ENCODE data around the gene COL6A3. TPM values are rescaled to one million over a fixed set of nuclear protein-coding genes. Genes with fewer than 3 reads are reported as not detected.
A peak's percentile ranks its signal among the peaks of the same experiment; 100 is the strongest.

The COL6A3 gene
- total RNA-seq, 1 experiment from 2014 or later: 0.07 TPM

DNA sequence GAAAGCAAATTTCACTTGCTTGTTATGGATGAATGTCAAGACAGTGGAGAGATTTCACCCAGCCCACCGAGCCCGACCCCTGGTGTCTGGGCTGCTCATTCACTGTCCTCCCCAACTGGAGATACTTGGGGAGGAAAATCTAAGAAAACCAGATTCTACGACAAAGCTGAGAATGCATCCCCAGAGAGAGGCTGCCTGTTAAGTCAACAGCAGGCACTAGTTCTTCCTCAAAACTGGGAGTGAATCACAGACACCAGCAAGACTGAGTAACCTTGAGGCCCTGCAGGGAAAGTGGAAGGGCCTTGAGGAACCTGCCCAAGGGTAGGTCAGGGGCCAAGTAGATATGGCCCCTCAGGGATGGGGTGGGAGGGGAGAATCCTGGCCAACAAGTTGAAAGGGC lies 38.9 kb upstream of the COL6A3 start:
- H3K36me3 ChIP-seq (ENCODE audit: insufficient read depth, low read length): no peaks in the 10 kb centered on the region
- no peaks in the 10 kb centered on the region for H3K27me3 ChIP-seq (ENCODE audit: low read length)
- no peaks in the 10 kb centered on the region for H3K4me1 ChIP-seq (ENCODE audit: low read length)
- H3K79me2 ChIP-seq (ENCODE audit: low read length): no peaks in the 10 kb centered on the region
- no peak overlapping the region for H3K9ac ChIP-seq (ENCODE audit: low read length)
- no peaks in the 10 kb centered on the region for H3K9me3 ChIP-seq (ENCODE audit: low read length)
- H3K9me2 ChIP-seq (replicated peaks; ENCODE audit: insufficient read depth, low read length): no peaks in the 10 kb centered on the region
- DNase-seq: peak; percentile 10
- no peak overlapping the region for H2AFZ ChIP-seq (ENCODE audit: low read length)
- H3K4me2 ChIP-seq (ENCODE audit: low read depth, low read length, poor library complexity, severe bottlenecking): no peak overlapping the region
- no peaks in the 10 kb centered on the region for H4K20me1 ChIP-seq (ENCODE audit: insufficient read depth, low read depth, low read length)
- no peak overlapping the region for H3K27ac ChIP-seq (ENCODE audit: low read length)
- no peak overlapping the region for H3K4me3 ChIP-seq (ENCODE audit: low read length)

DNA sequence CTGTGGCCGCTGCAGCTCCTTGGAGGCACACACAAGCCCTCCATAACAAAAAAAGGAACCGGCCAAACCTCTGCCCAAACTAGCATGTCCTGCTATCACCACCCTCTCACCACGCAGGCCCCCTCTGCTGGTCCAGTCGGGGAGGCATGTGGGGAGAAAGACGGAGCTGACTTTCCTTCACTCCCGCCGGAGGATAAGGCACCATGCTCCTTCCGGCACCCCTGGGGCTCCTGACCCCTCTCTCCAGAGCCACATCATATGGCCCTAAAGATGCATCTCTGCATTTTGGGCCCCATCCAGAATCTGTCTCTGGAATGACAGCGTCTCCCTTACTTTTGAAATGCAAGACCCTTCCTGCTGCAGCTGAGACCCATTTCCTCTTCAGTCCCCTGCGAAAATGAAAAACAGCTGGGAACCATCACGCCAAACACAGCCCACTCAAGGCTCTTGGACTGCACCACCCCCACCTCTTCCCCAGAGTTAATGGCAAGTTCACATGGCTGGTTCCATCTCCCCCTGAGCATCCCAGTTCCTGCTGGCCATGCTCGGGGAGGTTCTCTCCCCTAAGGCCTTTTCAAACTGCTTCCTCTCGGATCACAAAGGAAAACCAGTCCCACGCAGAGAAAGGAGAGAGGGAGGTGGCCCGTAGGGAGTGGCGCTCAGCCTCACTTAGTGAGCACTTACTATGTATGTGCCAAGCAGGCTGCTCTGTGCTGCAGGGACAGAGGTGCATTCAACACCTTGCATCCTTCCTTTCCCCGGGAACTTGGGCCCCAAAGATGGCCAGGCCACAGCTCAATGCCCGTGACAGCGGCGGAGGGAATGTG lies 37.9 kb upstream of the COL6A3 start:
- Histone ChIP-seq H2AFZ (ENCODE audit: low read length) (no peak overlapping the region), H3K27me3 (ENCODE audit: low read length) (no peaks in the 10 kb centered on the region), H3K9me3 (ENCODE audit: low read length) (no peaks in the 10 kb centered on the region), H3K9me2 (replicated peaks; ENCODE audit: insufficient read depth, low read length) (no peaks in the 10 kb centered on the region), H3K4me3 (ENCODE audit: low read length) (no peak overlapping the region), H3K4me1 (ENCODE audit: low read length) (no peaks in the 10 kb centered on the region), H3K36me3 (ENCODE audit: insufficient read depth, low read length) (no peaks in the 10 kb centered on the region), H4K20me1 (ENCODE audit: insufficient read depth, low read depth, low read length) (no peaks in the 10 kb centered on the region), H3K79me2 (ENCODE audit: low read length) (no peaks in the 10 kb centered on the region), H3K27ac (ENCODE audit: low read length) (no peak overlapping the region), H3K9ac (ENCODE audit: low read length) (no peak overlapping the region), H3K4me2 (ENCODE audit: low read depth, low read length, poor library complexity, severe bottlenecking) (no peak overlapping the region)
- peak; percentile 11 for DNase-seq

DNA sequence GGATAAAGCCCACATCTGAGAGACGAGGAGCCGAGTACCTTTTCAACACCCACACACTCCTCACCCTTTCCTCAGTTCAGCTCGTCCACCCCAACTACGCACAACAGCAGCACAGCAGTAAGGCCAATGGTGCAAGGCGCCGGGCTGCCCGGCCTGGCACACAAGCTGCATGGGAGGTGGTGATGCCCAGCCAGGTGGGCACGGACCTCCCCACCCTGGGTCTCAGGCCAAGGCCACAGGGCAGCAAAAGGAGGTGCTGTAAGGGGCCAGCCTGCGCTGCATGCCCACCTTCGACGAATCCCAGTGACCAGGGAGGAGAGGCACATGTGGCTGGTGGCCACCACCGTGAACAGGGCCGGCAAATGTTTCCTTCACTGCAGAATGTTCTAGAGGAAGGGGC lies 36.6 kb upstream of the COL6A3 start:
- H3K27ac ChIP-seq (ENCODE audit: low read length): no peak overlapping the region
- no peaks in the 10 kb centered on the region for H3K36me3 ChIP-seq (ENCODE audit: insufficient read depth, low read length)
- H3K4me3 ChIP-seq (ENCODE audit: low read length): no peak overlapping the region
- H3K9me2 ChIP-seq (replicated peaks; ENCODE audit: insufficient read depth, low read length): no peaks in the 10 kb centered on the region
- H3K4me1 ChIP-seq (ENCODE audit: low read length): no peaks in the 10 kb centered on the region
- H3K9ac ChIP-seq (ENCODE audit: low read length): no peak overlapping the region
- no peak overlapping the region for H3K4me2 ChIP-seq (ENCODE audit: low read depth, low read length, poor library complexity, severe bottlenecking)
- H2AFZ ChIP-seq (ENCODE audit: low read length): no peak overlapping the region
- H4K20me1 ChIP-seq (ENCODE audit: insufficient read depth, low read depth, low read length): no peaks in the 10 kb centered on the region
- DNase-seq: peak; percentile 15
- H3K9me3 ChIP-seq (ENCODE audit: low read length): no peaks in the 10 kb centered on the region
- H3K27me3 ChIP-seq (ENCODE audit: low read length): no peaks in the 10 kb centered on the region
- no peaks in the 10 kb centered on the region for H3K79me2 ChIP-seq (ENCODE audit: low read length)

DNA sequence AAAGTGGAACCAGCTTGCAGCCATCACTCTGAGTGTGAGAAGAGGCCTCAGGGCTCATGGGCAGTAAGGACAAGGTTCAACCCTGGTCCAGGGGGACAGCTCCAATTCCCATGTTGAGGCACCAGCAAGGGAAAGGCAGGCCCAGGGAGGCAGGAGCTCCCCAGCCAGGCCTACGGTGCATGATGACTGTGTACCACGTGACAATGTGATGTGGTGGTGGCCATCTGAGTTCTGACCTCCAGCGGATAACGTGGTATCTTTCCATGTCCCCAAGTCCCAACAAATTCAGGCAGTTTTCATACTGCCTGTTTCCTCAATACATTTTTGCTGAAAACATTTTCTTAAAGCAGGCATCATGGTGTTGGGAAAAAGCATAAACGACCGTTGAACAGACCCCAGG lies 36.1 kb upstream of the COL6A3 start:
- H3K36me3 ChIP-seq (ENCODE audit: insufficient read depth, low read length): no peaks in the 10 kb centered on the region
- no peak overlapping the region for H3K27ac ChIP-seq (ENCODE audit: low read length)
- H3K9me3 ChIP-seq (ENCODE audit: low read length): no peaks in the 10 kb centered on the region
- no peaks in the 10 kb centered on the region for H3K9me2 ChIP-seq (replicated peaks; ENCODE audit: insufficient read depth, low read length)
- H2AFZ ChIP-seq (ENCODE audit: low read length): no peak overlapping the region
- H3K27me3 ChIP-seq (ENCODE audit: low read length): no peaks in the 10 kb centered on the region
- H3K79me2 ChIP-seq (ENCODE audit: low read length): no peaks in the 10 kb centered on the region
- no peak overlapping the region for H3K4me2 ChIP-seq (ENCODE audit: low read depth, low read length, poor library complexity, severe bottlenecking)
- H3K4me3 ChIP-seq (ENCODE audit: low read length): no peak overlapping the region
- no peak overlapping the region for H3K9ac ChIP-seq (ENCODE audit: low read length)
- no peaks in the 10 kb centered on the region for H4K20me1 ChIP-seq (ENCODE audit: insufficient read depth, low read depth, low read length)
- no peaks in the 10 kb centered on the region for H3K4me1 ChIP-seq (ENCODE audit: low read length)
- DNase-seq: peak; percentile 5

DNA sequence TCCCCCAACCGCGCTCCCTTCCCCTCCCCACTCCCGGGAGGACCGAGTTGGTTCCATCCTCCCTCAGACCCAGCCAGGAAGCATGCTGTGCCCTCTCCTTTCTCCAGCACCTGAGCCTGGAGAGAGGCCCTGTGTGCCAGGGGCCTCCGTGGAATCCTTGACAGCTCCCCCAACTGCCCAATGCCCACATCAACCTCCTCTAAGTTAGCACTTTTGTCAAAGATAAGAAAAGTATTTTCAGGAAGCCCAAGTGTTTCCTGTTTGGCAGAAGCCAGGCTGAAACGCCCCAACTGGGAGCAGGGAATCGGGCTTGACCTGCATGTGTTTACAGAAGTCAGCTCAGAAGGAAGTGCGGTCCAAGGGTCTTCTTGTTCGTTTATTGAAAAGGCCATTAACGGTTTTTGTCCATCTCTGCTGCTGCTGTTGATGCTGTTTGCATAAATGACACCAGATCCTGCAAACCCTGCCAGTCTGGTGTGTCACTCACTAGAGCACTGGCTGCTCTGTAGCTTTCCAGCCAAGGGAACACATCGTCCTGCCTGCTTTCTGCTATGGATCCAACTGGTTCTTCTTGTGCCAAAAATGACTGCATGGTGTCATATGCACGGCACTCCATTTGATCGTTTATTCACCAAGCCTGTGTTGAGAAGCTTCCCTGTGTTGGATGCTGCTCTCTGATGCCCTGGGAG lies 35.4 kb upstream of the COL6A3 start:
- H3K9ac ChIP-seq (ENCODE audit: low read length): no peak overlapping the region
- H2AFZ ChIP-seq (ENCODE audit: low read length): no peak overlapping the region
- peak; percentile 24 for DNase-seq
- H3K27me3 ChIP-seq (ENCODE audit: low read length): no peaks in the 10 kb centered on the region
- no peaks in the 10 kb centered on the region for H3K4me1 ChIP-seq (ENCODE audit: low read length)
- no peak overlapping the region for H3K4me3 ChIP-seq (ENCODE audit: low read length)
- no peak overlapping the region for H3K27ac ChIP-seq (ENCODE audit: low read length)
- no peaks in the 10 kb centered on the region for H3K79me2 ChIP-seq (ENCODE audit: low read length)
- H4K20me1 ChIP-seq (ENCODE audit: insufficient read depth, low read depth, low read length): no peaks in the 10 kb centered on the region
- no peaks in the 10 kb centered on the region for H3K36me3 ChIP-seq (ENCODE audit: insufficient read depth, low read length)
- H3K9me3 ChIP-seq (ENCODE audit: low read length): no peaks in the 10 kb centered on the region
- H3K4me2 ChIP-seq (ENCODE audit: low read depth, low read length, poor library complexity, severe bottlenecking): no peak overlapping the region
- no peaks in the 10 kb centered on the region for H3K9me2 ChIP-seq (replicated peaks; ENCODE audit: insufficient read depth, low read length)

DNA sequence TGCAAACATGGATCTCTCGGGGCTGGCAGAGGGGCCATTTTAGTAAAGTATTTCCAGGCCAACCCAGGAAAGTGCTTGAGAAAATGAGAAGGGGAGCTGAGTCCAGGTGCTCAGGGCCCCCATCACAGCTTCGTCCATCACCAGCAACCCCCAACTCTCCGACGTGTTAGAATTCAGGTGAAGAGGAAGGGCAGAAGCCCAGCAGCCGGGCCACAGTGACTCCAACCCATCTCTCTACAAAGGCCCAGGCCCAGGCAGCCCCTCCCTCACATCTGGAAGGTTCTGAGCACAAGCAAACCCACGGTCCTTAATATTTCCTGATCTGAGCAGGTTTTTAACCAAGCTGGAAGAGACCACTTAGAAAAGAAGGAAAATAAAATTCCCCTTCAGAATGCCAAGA lies 34.7 kb upstream of the COL6A3 start:
- no peaks in the 10 kb centered on the region for H3K36me3 ChIP-seq (ENCODE audit: insufficient read depth, low read length)
- H4K20me1 ChIP-seq (ENCODE audit: insufficient read depth, low read depth, low read length): no peaks in the 10 kb centered on the region
- DNase-seq: no peak
- H3K4me1 ChIP-seq (ENCODE audit: low read length): no peaks in the 10 kb centered on the region
- no peaks in the 10 kb centered on the region for H3K9me3 ChIP-seq (ENCODE audit: low read length)
- H3K27ac ChIP-seq (ENCODE audit: low read length): no peak overlapping the region
- no peaks in the 10 kb centered on the region for H3K27me3 ChIP-seq (ENCODE audit: low read length)
- H2AFZ ChIP-seq (ENCODE audit: low read length): no peak overlapping the region
- H3K79me2 ChIP-seq (ENCODE audit: low read length): no peaks in the 10 kb centered on the region
- H3K9me2 ChIP-seq (replicated peaks; ENCODE audit: insufficient read depth, low read length): no peaks in the 10 kb centered on the region
- H3K4me3 ChIP-seq (ENCODE audit: low read length): no peak overlapping the region
- H3K4me2 ChIP-seq (ENCODE audit: low read depth, low read length, poor library complexity, severe bottlenecking): no peak overlapping the region
- no peak overlapping the region for H3K9ac ChIP-seq (ENCODE audit: low read length)

DNA sequence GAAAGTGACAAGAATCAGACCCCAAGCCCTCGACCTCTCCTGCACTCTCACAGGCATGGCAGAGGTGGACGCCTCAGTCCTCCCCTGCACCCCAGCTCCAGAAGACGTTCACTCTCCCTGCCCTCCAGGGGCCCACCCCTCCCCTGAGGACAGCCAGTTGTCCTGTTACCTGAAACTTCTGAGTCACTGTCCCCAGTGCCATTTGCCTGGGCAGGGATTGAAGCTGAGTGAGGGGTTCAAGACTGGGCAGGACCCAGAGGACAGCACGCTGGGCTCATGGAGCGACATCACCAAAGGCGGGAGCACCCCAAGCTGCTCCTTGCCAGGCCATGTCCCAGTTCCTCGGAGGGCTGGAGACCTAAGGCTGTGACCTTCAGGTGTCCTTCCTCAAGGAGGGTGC lies 34.2 kb upstream of the COL6A3 start:
- no peak for DNase-seq
- H3K79me2 ChIP-seq (ENCODE audit: low read length): no peaks in the 10 kb centered on the region
- H3K4me2 ChIP-seq (ENCODE audit: low read depth, low read length, poor library complexity, severe bottlenecking): no peak overlapping the region

DNA sequence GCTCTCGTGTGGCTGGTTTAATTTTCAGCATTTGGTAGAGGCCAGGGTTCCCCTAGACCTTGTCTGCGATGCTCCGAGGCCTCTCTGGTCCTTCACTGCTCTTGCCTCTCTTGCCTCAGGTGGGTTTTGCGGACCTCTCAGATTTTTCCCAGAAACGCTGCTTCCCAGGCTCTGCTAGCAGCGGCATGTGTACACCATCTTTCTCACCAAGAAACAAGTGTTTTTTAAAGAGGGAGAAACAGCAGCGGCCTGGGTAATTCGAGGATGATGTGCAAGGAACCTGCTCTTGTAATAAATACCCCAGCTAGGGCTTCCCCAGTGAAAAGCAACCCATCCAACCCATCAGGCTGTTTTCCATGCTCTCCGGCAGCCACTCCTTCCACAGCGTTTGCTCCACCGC lies 33.5 kb upstream of the COL6A3 start:
- no peak overlapping the region for H3K27ac ChIP-seq (ENCODE audit: low read length)
- H3K36me3 ChIP-seq (ENCODE audit: insufficient read depth, low read length): no peaks in the 10 kb centered on the region
- H3K4me1 ChIP-seq (ENCODE audit: low read length): no peaks in the 10 kb centered on the region
- H3K4me3 ChIP-seq (ENCODE audit: low read length): no peak overlapping the region
- no peak for DNase-seq
- no peaks in the 10 kb centered on the region for H3K79me2 ChIP-seq (ENCODE audit: low read length)
- no peaks in the 10 kb centered on the region for H4K20me1 ChIP-seq (ENCODE audit: insufficient read depth, low read depth, low read length)
- H3K4me2 ChIP-seq (ENCODE audit: low read depth, low read length, poor library complexity, severe bottlenecking): no peak overlapping the region
- no peak overlapping the region for H2AFZ ChIP-seq (ENCODE audit: low read length)
- no peaks in the 10 kb centered on the region for H3K9me2 ChIP-seq (replicated peaks; ENCODE audit: insufficient read depth, low read length)
- no peak overlapping the region for H3K9ac ChIP-seq (ENCODE audit: low read length)
- H3K9me3 ChIP-seq (ENCODE audit: low read length): no peaks in the 10 kb centered on the region
- H3K27me3 ChIP-seq (ENCODE audit: low read length): no peaks in the 10 kb centered on the region

More for the DNA sequence above, 34.2 kb upstream of the COL6A3 start:
- Histone ChIP-seq H3K27ac (ENCODE audit: low read length) (no peak overlapping the region), H3K27me3 (ENCODE audit: low read length) (no peaks in the 10 kb centered on the region), H3K4me1 (ENCODE audit: low read length) (no peaks in the 10 kb centered on the region), H3K9ac (ENCODE audit: low read length) (no peak overlapping the region), H3K9me2 (replicated peaks; ENCODE audit: insufficient read depth, low read length) (no peaks in the 10 kb centered on the region), H2AFZ (ENCODE audit: low read length) (no peak overlapping the region), H3K36me3 (ENCODE audit: insufficient read depth, low read length) (no peaks in the 10 kb centered on the region), H3K4me3 (ENCODE audit: low read length) (no peak overlapping the region), H3K9me3 (ENCODE audit: low read length) (no peaks in the 10 kb centered on the region), H4K20me1 (ENCODE audit: insufficient read depth, low read depth, low read length) (no peaks in the 10 kb centered on the region)

Data from Karpas-422 (cell line).